Activated naive CD4-positive, alpha-beta T cell (primary cell): Measurements from ENCODE around the gene MTF1.
"Not testable (repeated sequence)": the region's sequence is repeated elsewhere in the genome, so short reads cannot be mapped to it uniquely, and the experiment has no call there.

Source experiments
- DNase-seq, 4 experiments: peaks; one replicate each; lab custom pipeline; 2025; lab: John Stamatoyannopoulos, UW

The MTF1 gene

DNA sequence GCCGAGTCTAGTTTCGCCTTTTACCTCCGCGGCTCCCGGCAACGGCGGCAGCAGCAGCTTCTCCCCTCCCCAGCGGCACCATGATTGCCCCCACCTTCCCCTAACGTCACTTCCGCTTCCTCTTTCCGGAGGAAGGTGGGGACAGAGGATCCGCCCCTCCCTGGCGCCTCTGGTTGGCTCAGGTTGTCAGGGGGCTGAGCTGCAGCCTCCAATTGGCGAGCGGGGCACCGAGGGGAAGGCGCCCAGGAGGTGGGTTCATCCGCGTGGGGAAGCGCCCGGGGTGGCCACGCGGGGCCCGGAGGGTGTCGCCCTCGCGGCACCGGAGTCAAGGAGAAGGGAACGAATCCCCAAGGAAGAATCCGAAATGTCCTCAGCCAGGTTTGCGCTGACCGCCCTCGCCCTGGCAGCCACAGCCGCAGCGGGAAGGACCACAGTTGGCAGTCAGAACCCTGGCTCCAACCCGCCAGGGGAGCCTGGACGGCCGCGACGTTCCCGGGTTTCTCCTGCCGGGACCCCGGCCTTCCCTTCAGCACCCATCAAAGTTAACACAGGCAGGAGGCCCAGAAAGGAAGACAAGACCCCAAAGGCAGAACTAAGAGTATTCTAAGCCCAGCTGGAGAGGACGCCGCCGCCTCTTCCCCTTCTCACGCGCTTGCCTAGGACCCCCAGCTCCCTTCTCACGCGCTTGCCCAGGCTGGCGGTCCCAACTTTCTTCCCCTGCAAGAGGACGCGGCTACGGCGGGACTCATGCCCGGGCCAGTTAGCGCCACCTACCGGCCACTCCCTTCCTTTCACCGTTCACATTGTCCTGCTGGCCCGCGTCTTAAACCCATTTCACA is at the start of gene MTF1:
TSS of gene MTF1 (minus strand) at position 86 of the 839 bp plus-strand sequence. CDS start 1,934 bp downstream, outside the sequence.
- peak; percentile 87 to 95 (median 90) for DNase-seq

DNA sequence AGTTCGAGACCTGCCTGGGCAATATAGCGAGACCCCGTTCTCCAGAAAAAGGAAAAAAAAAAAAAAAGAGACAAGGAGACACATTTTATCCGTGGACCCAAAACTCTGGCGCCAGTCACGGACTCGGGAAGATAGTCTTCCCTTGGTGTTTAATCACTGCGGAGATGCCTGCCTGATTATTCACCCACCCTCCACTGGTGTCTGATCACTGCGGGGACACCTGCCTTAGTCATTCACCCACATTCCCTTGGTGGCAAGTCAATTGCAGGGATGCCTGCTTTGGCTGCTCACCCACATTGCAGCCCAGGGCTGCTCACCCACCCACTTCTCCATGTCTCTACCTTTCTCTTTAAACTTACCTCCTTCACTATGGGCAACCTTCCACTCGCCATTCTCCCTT is 49.1 kb upstream of the MTF1 start:
- not testable (repeated sequence) for DNase-seq

DNA sequence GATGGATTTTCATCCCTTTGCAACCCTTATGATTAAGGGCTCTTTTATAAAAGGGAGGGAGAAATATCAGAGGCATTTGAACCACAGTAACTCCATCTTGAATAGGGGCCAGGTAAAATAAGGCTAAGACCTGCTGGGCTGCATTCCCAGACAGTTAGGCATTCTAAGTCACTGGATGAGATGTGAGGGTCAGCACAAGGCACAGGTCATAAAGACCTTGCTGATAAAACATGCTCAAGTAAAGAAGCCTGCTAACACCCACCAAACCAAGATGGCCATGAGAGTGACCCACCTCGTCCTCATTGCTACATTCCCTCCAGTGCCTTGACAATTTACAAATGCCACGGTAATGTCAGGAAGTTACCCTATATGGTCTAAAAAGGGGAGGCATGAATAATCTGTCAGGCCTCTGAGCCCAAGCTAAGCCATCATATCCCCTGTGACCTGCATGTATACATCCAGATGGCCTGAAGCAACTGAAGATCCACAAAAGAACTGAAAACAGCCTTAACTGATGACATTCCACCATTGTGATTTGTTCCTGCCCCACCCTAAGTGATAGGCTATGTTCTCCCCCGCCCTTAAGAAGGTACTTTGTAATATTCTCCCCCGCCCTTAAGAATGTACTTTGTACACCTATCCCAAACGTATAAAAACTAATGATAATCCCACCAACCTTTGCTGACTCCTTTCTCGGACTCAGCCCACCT is 48.2 kb upstream of the MTF1 start:
- not testable (repeated sequence) for DNase-seq

DNA sequence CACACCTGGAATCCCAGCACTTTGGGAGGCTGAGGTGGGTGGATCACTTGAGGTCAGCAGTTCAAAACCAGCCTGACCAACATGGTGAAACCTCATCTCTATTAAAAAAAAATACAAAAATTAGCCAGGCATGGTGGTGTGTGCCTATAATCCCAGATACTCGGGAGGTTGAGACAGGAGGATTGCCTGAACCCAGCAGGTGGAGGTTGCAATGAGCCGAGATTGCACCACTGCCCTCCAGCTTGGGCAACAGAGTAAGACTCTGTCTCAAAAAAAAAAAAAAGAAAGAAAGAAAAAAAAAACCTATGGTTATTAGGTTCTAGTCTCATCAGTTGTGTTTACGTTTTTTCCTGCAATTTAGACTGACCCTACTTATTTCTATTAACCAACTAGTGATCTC is 47.2 kb upstream of the MTF1 start:
- DNase-seq = not testable (repeated sequence)

DNA sequence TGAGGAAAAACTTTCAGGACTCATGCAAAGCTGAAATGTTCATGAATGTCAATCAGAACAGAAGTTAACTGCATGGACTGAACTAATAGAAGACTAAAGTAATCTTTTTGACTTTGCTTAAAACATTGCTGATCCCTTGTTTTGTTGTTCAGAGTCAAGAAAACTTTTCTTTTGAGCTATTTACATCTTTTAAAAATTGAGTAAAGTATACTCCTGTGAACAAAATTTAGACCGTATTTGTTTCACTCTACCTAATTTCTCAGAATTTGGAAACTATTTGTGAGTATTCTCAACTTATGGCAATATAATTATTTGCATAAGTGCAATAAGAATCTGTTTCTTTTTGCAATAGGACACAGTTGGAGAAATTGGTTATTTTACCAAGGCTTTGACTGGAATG is 46.3 kb upstream of the MTF1 start:
- DNase-seq = no peak

DNA sequence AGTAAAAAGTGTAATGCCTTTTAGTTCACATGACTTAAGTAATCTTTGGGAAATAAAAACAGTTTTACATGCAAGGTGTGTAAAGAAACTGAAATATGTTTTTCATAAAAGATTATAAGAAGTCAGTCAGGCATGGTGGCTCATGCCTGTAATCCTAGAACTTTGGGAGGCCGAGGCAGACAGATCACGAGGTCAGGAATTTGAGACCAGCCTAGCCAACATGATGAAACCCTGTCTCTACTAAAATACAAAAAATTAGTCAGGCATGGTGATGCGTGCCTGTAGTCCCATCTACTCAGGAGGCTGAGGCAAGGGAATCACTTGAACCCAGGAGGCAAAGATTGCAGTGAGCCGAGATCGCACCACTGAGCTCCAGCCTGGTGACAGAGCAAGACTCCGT is 44.5 kb upstream of the MTF1 start:
- DNase-seq = not testable (repeated sequence)

DNA sequence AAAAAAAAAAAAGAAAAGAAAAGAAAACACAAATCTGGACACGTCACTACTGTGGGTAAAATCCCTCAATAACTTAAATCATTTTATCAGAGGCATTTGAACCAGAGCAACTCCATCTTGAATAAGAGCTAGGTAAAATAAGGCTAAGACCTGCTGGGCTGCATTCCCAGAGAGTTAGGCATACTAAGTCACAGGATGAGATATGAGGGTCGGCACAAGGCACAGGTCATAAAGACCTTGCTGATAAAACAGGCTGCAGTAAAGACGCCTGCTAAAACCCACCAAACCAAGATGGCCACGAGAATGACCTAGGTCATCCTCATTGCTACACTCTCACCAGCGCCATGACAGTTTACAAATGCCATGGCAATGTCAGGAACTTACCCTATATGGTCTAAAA is 43.6 kb upstream of the MTF1 start:
- DNase-seq = no peak

DNA sequence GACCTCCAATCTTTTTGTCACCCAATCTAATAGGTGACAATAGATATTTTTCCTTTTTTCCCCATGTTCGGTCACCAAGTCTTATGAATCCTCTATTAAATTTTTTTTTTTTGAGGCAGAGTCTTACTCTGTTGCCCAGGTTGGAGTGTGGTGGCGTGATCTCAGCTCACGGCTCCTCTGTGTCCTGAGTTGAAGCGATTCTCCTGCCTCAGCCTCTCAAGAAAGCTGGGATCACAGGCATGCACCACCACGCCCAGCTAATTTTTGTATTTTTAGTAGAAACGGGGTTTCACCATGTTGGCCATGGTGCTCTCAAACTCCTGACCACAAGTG is 42.5 kb upstream of the MTF1 start:
- DNase-seq = no peak

DNA sequence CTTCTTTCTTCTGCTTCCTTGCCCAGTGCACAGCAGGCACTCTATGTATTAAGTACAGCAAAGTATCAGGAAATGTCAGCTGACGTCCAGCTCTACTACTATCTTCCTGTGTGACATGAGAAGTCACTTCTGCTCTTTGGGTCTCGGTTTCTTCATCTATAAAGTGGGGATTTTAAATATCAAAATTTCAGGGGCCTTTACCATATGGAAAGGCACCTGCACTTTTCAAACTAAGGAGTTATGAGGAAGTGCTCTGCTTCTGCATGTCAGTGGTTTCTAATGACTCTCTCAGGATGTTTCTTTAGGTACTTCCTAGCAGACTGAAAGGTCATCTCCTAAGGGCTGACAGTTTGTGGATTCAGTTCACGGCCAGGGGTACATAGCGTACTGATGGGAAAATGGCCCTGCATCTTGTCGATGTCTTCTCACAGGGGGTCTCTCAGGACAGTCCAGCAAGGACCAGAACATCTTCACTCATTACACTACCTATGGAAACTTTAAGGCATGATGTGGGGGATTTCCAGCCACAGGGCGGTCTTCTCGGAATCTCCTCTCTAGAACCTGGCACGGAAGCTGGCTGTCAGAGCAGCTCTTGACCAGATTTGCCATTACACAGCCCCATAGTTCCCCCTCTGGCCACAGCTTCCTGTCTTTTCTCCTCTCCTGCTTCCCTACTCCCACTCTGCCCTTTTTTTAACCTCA is 42.0 kb upstream of the MTF1 start:
- no peak for DNase-seq

DNA sequence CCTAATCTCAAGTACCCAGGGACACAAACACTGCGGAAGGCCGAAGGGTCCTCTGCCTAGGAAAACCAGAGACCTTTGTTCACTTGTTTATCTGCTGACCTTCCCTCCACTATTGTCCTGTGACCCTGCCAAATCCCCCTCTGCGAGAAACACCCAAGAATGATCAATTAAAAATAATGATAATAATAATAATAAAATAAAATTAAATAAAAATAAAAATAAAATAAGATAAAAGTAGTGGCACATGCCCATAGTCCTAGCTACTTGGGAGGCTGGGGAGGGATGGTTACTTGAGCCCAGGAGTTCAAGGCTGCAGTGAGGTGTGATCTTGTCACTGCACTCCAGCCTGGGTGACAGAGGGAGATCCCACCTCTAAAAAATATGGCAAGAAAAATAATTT is 38.2 kb upstream of the MTF1 start:
- DNase-seq = not testable (repeated sequence)

DNA sequence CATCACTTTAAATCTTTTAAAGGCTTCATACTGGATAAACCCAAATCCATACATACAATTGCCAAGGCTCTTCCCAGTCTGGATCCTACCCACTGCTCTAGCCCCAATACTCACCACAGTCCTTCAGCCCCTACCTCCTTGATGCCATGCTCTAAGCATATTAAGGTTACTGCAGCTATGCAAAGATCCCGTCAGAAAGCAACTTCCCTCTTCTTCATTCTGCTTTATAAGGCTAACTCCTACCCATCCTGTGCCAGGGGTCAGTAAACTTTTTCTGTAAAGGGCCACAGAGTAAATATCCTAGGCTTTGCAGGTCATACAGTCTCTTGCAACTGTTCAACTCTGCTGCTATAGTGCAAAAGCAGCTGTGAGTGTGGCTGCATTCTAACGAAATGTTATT is 34.3 kb upstream of the MTF1 start:
- DNase-seq = no peak

DNA sequence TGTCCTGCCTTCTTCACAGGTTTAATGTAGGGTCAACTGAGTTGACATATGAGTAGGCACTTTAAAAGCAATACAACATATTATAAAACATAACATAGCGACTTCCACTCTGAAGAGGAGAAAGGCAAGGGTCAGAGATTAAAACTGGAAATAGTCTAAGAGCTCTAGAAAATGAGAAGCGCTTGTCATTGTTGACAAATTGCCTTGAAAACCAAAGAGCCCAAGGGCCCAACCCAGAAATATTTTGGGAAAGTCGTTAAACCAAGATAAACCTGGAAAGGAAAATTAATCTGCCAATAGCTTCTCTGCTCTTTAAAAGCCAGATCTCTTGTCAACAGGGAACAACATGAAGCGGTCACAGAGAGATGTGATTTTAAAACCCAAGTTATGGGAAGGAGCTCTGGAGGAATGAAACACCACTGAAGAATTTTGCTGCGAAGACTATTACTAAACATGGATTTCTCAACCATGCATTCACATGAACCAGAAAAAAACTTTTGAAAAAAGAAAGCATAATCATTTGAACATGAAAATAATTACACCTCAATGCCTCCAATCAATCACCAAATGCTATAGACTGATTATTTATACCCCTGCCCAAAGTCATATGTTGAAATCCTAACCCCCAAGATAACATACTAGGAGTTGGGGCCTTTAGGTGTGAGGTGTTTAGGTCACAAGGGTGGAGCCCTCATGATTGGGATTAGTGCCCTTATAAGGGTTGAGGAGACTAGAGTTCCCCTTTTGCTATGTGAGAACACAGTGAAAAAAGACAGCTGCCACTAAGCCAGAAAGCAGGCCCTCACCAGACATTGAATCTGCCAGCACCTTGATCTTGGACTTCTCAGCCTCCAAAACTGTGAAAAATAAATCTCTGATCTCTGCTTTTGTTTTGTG is 33.0 kb upstream of the MTF1 start:
- DNase-seq = no peak

DNA sequence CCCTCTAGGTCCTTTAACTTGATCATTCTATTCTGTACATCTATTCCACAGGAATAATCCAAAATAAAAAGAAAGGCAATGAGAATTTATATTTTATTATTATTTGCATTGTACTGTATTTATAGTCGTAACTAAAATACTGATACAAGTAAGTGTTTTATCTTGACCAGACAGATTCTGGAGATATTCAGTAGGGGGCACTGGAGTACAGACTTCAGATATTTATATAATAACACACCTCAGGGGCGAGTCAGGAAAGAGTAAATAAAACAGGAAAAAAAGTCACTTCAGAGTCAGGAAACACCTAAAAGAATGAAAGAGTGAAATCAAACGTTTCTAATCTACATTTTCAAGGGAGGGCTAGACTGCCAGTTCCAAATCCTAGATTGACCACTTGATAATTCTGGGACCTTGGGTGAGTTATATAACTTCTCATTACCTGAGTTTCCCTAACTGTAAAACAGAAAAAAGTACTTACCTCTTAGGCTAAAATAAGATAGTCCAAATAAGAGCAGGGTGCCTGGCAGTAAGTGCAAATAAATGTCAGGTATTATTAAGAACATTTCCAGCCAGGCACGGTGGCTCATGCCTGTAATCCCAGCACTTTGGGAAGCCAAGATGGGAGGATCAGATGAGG is 31.1 kb upstream of the MTF1 start:
- no peak for DNase-seq

DNA sequence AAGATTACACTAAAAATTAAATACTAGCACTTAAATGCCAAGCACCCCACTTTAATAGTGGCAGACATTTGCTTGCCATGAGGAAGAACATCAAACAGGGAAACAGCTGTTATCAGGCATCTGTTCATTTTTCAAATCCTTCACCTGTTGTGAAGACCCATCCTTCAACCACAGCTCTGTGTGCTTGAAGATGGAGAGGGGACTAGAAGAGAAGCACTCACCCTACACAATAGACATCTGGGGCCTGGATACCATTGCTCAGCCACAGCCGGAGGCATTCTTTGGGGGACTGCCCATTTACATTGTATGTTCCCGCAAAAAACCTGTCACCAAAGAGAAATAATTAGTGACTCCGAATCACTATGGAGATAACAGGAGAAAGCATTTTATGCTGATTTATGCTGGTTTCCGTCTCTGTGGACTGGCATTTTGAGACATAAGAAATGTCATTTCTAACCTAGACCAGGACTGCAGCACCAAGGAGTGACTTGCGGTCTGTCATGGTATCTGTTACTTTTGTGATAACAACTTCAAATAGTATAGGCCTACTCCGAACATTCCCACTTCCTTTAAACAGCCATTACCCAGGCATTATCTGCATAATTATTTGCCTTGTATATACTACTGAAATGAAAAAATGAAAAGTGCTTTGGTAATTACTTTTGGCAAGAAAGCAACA is 28.8 kb upstream of the MTF1 start:
- no peak for DNase-seq

DNA sequence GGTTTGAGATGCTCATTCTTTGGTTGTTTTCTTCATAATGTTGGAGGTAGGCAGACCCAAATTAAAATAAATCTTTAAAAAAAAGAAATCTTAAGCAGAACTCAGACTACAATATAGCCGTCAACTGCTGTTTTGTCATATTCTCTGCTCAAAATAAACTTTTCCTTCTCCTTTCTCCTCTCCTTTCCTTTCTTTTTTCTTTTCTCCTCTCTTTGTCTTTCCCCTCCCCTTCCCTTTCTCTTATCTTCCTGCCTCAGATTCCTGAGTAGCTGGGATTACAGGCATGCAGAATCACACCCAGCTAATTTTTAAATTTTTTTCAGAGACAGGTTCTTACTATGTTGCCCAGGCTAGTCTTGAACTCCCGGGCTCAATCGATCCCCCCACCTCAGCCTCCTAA is 24.8 kb upstream of the MTF1 start:
- DNase-seq = no peak

DNA sequence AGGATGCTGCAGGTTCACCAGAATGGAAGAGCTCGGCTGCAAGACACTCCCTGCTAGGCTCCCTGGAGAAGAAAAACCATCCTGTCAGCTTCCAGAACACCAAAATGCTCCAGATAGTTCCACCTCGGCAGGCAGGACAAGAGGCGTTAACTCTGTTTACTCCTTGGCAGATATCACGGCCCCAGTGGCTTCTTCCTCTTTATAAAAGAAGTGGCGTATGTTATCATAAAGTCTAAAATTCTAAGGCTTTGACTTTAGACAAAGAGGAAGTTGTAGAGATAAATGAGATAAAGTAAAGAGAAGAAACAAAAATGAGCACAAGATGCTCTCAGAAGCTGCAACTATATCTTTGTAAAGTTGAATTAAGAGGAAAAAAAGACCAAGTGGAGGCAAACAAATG is 24.3 kb upstream of the MTF1 start:
- DNase-seq = no peak

DNA sequence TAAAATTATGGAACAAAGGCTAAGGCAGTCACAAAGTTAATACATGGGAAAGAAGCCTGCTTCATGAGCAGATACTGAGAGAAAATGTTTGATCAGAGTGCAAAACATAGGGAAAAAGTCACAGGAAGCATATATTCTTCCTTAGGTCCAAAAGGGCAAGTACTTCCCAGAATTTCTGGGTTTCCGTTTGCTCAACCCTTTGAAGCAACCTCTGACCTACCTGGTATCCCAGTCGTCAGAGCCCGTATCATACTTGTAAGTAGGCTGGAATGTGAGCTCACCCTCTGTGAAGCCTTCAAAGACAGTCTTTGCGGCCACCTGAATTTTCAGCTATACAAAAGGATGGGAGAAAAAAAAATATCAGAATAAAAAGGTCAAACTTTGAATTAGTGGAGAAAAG is 20.5 kb upstream of the MTF1 start:
- DNase-seq = no peak

DNA sequence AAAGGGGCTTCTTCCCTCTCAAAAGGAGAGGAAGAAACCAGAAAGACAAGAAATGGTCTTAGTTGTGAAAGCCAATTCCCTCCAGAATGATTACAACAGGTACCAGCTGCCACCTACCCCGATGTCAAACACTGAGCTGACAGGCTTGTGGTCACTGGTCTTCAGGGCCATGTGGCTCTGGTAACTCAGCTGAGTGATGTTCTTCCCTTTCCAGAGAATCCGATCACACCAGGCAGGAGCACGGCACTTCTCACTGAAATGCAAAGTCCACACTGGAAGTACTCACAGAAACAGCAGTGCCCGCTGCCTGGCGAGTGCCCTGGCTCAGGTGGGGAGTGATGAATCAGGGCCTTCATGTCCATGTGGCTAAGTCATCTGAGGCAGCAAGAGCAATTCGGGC is 18.7 kb upstream of the MTF1 start:
- DNase-seq = no peak

DNA sequence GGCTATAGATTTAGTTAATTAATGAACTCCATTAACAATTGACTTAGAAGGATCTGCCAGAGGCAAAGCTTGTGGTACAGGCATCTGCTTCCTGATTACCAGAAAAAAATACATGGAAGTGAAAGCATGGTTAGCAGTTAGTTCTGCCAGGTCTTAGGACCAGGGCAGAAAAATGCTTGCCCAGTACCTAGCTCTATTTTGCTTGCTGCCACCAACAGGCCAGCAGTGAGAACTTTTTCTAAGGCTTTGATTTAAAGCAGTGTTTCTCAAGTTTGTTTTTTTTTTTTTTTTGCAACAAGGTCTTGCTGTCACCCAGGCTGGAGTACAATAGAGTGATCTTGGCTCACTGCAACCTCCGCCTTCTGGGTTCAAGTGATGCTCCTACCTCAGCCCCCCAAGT is 16.4 kb upstream of the MTF1 start:
- no peak for DNase-seq

DNA sequence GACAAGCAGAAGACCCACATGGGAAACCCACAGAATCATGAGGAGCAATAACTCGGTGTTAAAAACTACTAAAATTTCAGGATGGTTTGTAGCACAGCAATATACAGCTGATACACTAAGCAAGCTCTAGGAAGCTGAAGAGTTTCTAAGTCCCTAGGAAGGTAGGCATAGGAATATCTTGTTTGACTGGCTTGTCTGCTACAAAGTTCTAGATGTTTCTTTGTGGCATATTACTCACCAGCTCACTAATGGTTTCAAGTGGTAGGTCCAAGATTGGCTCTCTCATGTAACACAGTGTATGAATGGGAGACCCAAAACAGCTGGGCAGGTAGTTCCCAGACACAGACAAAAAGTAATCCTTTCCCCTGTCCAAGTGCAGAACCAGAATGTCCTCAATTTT is 13.3 kb upstream of the MTF1 start:
- DNase-seq = no peak

DNA sequence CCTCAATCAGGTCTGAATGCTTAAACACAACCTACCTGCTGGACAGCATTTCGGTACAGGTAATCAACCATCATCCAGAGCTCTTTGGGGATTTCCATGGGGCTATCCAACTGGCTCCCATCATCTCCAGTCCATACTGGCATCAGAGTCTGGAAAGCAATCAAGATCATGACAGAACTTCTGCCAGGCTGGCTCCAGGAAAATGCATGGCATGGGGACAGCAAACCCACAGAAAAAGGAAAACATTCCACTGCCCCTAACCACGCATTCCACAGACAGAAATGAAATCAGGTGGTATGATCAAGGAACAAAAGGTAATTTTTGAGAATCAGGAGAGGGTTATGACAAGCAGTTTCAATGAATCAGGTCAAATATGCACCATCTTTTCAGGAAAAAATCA is 9.1 kb upstream of the MTF1 start:
- no peak for DNase-seq
